Gastrocnemius medialis (tissue), 4 donors: ENCODE measurements around the gene FBXW9. TPM values are rescaled to one million over a fixed set of nuclear protein-coding genes. Genes with fewer than 3 reads are reported as not detected.
"Not testable (repeated sequence)": the region's sequence is repeated elsewhere in the genome, so short reads cannot be mapped to it uniquely, and the experiment has no call there.

Source experiments
- ATAC-seq, 2 donors: fragments of 150-250 bp; one replicate each; pipeline ENCODE4 v1.9.1; 2016
- DNase-seq, 2 donors: peaks; one replicate each; pipeline ENCODE4 v3.0.0-alpha.2; 2019
- H3K27ac ChIP-seq, 4 donors: fragments of 200-600 bp; sonication (generic); 1 replicate in 1 of 4; 2 replicates in 3 of 4; pipeline ENCODE4 v1.5.1; 2016 to 2018; ENCODE audit warnings: mild to moderate bottlenecking in 2 of 4, moderate library complexity in 1 of 4
- H3K27me3 ChIP-seq, 3 donors: fragments of 200-600 bp; sonication (generic) in 2 of 3; 1 replicate in 1 of 3; 2 replicates in 2 of 3; pipeline versions ENCODE4 v1.5.1 to v1.6.0; 2016 to 2019; ENCODE audit warnings: mild to moderate bottlenecking in 1 of 3, moderate library complexity in 1 of 3
- H3K36me3 ChIP-seq, 2 donors: fragments of 200-600 bp; sonication (generic) in 1 of 2; one replicate each; pipeline ENCODE4 v1.5.1; 2017 to 2018
- H3K4me1 ChIP-seq, 2 donors: fragments of 200-600 bp; sonication (generic) in 1 of 2; one replicate each; pipeline ENCODE4 v1.5.1; 2016 to 2017; ENCODE audit warnings: mild to moderate bottlenecking in 2 of 2
- H3K4me3 ChIP-seq, 4 donors: fragments of 200-600 bp; sonication (generic) in 3 of 4; 1 replicate in 1 of 4; 2 replicates in 3 of 4; pipeline ENCODE4 v1.5.1; 2016 to 2019; ENCODE audit warnings: mild to moderate bottlenecking in 2 of 4
- H3K9me3 ChIP-seq, 3 donors: fragments of 200-600 bp; sonication (generic) in 2 of 3; 1 replicate in 1 of 3; 2 replicates in 2 of 3; pipeline ENCODE4 v1.5.1; 2016 to 2019
- POLR2A ChIP-seq, 2 donors: fragments of 450-650 bp; IDR thresholded peaks; one replicate each; pipeline ENCODE4 v1.6.1; 2017; ENCODE audit warnings: antibody characterized with exemption in 2 of 2, mild to moderate bottlenecking in 2 of 2, moderate library complexity in 2 of 2
- in situ Hi-C, 4 donors: fragments of 200-750 bp; cut with MboI; loops; one replicate each; pipeline versions ENCODE4 v1.15.0 to v1.8.0; 2017; ENCODE audit warnings: low sequenced_read_pairs in 4 of 4
- intact Hi-C: fragments of 100-400 bp; cut with DNase I; formaldehyde crosslinking; loops from one replicate; pipeline ENCODE4 v1.15.1; 2023; ENCODE audit warnings: low total_unique reads
- total RNA-seq, 4 donors: library from RNA; depleted of rRNA; stranded (reverse); fragments of >200 nt; gene quantifications; one replicate each; pipeline versions ENCODE4 v1.1.0 to v1.2.3, GENCODE V29; 2016
- TF ChIP-seq, protein P1 (sequence below), 5 experiments: fragments of 450-650 bp in 3 of 5; fragments of 200-600 bp in 2 of 5; sonication (generic) in 2 of 5; IDR thresholded peaks in 4 of 5; conservative IDR thresholded peaks in 1 of 5; 1 replicate in 4 of 5; 2 replicates in 1 of 5; pipeline ENCODE4 v1.5.1; 2016 to 2019; ENCODE audit warnings: antibody characterized with exemption in 5 of 5, mild to moderate bottlenecking in 3 of 5, moderate library complexity in 3 of 5

The FBXW9 gene
- total RNA-seq, 4 donors from 2014 or later = 2.5 to 5.8 (median 3.3) TPM

DNA sequence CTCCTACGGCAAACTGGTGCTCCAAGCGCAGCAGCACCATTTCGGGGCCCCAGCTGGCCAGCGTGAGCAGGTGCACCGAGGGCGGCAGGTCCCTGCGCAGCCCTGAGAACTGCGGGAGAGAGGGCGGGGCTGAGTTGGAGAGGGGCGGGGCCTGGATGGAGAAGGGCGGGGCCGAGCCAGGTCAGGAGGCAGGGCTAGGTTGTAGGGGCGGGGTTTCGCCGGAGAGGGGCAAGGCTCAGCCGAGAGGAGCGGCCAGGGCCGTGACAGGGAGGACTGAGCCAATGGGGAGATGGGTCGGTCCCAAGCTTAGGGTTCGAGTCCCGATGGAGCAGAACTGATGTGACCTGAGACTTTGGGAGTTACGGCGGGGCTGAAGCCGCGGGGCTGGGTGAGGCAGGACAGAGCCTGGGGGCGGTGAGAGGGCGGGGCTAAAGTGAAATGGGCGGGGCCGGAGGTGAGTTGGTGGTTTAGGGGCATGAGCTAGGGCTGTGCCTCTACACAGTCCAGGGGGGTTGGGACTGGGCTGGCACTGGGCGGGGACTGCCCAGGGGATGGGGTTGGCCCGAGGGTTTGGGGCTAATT lies 48.9 kb downstream of the FBXW9 start:
- in situ Hi-C loops (no loop called here), intact Hi-C loops (no loop called here)
- H3K4me3 ChIP-seq = peak overlapping the region; percentile 27 to 56 (median 48)
- H3K4me1 ChIP-seq = peaks cover 3 to 9% of the 10 kb centered on the region in 2 donors
- TF ChIP-seq POLR2A (IDR thresholded peaks at IDR 0.05) = no peak
- TF ChIP-seq, protein P1, sequence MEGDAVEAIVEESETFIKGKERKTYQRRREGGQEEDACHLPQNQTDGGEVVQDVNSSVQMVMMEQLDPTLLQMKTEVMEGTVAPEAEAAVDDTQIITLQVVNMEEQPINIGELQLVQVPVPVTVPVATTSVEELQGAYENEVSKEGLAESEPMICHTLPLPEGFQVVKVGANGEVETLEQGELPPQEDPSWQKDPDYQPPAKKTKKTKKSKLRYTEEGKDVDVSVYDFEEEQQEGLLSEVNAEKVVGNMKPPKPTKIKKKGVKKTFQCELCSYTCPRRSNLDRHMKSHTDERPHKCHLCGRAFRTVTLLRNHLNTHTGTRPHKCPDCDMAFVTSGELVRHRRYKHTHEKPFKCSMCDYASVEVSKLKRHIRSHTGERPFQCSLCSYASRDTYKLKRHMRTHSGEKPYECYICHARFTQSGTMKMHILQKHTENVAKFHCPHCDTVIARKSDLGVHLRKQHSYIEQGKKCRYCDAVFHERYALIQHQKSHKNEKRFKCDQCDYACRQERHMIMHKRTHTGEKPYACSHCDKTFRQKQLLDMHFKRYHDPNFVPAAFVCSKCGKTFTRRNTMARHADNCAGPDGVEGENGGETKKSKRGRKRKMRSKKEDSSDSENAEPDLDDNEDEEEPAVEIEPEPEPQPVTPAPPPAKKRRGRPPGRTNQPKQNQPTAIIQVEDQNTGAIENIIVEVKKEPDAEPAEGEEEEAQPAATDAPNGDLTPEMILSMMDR (IDR thresholded peaks at IDR 0.05 in 4 of 5, conservative IDR thresholded peaks at IDR 0.05 in 1 of 5) = no peak
- no peak overlapping the region for H3K27ac ChIP-seq
- H3K27me3 ChIP-seq = no peaks in the 10 kb centered on the region
- H3K36me3 ChIP-seq = peaks cover 0 to 3% of the 10 kb centered on the region in 2 donors
- H3K9me3 ChIP-seq = no peaks in the 10 kb centered on the region
- peak; percentile 61 to 86 for ATAC-seq
- peak; percentile 21 to 62 for DNase-seq

DNA sequence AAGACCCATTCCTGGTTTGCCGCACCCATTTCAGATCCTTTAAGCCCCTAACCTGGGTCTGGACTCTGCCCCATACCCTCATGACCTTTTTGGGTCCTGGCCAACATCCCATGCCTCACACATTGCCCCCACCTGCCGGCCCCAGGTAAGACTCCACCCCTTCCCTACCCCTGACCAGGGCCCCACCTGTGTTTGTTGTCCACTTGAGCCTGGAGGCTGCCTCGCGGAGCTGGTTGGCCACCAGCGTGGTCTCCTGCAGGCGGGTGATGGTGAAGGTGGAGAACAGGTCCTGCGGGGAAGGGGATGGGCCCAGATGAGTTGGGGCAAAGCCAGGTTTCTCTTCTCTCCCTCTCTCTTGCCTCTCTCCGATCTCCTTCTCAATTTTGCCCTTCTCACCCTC lies 49.4 kb downstream of the FBXW9 start:
- Histone ChIP-seq H3K4me1 (peaks cover 3 to 9% of the 10 kb centered on the region in 2 donors), H3K4me3 (no peak overlapping the region), H3K27ac (no peak overlapping the region), H3K27me3 (no peaks in the 10 kb centered on the region), H3K9me3 (no peaks in the 10 kb centered on the region), H3K36me3 (no peaks in the 10 kb centered on the region)
- in situ Hi-C loops (no loop called here), intact Hi-C loops (no loop called here)
- ATAC-seq (no peak), DNase-seq (no peak)
- TF ChIP-seq, protein P1 (IDR thresholded peaks at IDR 0.05 in 4 of 5, conservative IDR thresholded peaks at IDR 0.05 in 1 of 5) = no peak
- no peak for TF ChIP-seq POLR2A (IDR thresholded peaks at IDR 0.05)

DNA sequence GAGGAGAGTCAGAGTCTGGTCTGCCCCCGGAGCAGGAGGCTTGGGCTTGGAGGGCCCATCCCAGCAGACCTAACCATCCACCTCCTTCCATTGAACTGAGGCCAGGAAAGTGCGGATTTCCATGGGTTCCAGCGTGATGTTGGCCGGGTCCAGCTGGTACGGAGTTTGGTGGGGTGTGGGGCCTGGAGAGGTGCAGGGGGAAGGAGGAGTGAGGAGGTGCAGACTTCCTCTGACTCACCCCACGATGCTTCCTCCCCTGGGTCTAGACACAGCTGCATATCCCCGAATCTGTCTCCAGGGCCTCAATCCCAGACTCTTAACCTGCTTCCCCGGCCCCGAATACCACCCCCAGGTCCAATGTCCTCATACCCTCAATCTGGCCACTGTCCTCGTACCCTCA lies 49.9 kb downstream of the FBXW9 start:
- in situ Hi-C loops (no loop called here), intact Hi-C loops (no loop called here)
- Histone ChIP-seq H3K4me1 (peaks cover 3 to 9% of the 10 kb centered on the region in 2 donors), H3K4me3 (no peak overlapping the region), H3K9me3 (no peaks in the 10 kb centered on the region), H3K36me3 (no peaks in the 10 kb centered on the region), H3K27me3 (no peaks in the 10 kb centered on the region), H3K27ac (no peak overlapping the region)
- no peak for TF ChIP-seq POLR2A (IDR thresholded peaks at IDR 0.05)
- TF ChIP-seq, protein P1 (IDR thresholded peaks at IDR 0.05 in 4 of 5, conservative IDR thresholded peaks at IDR 0.05 in 1 of 5) = no peak
- DNase-seq (no peak), ATAC-seq (no peak)

- H3K36me3 ChIP-seq, H3K27ac ChIP-seq, intact Hi-C loops, H3K4me3 ChIP-seq, ATAC-seq, DNase-seq, H3K9me3 ChIP-seq, H3K27me3 ChIP-seq, in situ Hi-C loops: not testable (repeated sequence)
- H3K4me1 ChIP-seq = peaks cover 8 to 11% of the 10 kb centered on the region in 2 donors
Observed at GRCh38 chr19:12643716-12644115, 52.7 kb downstream of the FBXW9 start.

- Histone ChIP-seq H3K4me3 (no peak overlapping the region), H3K27me3 (no peaks in the 10 kb centered on the region), H3K9me3 (no peaks in the 10 kb centered on the region), H3K36me3 (no peaks in the 10 kb centered on the region), H3K4me1 (peaks cover 2 to 5% of the 10 kb centered on the region in 2 donors), H3K27ac (no peak overlapping the region)
- DNase-seq (no peak), ATAC-seq (no peak)
- in situ Hi-C loops = no loop called here
- intact Hi-C loops = no loop called here
- TF ChIP-seq, protein P1 (IDR thresholded peaks at IDR 0.05 in 4 of 5, conservative IDR thresholded peaks at IDR 0.05 in 1 of 5) = no peak
- no peak for TF ChIP-seq POLR2A (IDR thresholded peaks at IDR 0.05)
Observed at GRCh38 chr19:12642506-12642905, 53.9 kb downstream of the FBXW9 start.
